HG03558 (cell line): Measurements from ENCODE around the gene RGPD8.
"Not testable (repeated sequence)": the region's sequence is repeated elsewhere in the genome, so short reads cannot be mapped to it uniquely, and the experiment has no call there.

ENCODE experiments used
- ATAC-seq: cut with Tn5 transposase; IDR thresholded peaks from one replicate; pipeline ENCODE4 v1.9.1; 2021; ENCODE audit warnings: moderate number of reproducible peaks; ENCODE audit not compliant: unreplicated experiment; ENCODE audit errors: extremely low read depth

RGPD8 gene

DNA sequence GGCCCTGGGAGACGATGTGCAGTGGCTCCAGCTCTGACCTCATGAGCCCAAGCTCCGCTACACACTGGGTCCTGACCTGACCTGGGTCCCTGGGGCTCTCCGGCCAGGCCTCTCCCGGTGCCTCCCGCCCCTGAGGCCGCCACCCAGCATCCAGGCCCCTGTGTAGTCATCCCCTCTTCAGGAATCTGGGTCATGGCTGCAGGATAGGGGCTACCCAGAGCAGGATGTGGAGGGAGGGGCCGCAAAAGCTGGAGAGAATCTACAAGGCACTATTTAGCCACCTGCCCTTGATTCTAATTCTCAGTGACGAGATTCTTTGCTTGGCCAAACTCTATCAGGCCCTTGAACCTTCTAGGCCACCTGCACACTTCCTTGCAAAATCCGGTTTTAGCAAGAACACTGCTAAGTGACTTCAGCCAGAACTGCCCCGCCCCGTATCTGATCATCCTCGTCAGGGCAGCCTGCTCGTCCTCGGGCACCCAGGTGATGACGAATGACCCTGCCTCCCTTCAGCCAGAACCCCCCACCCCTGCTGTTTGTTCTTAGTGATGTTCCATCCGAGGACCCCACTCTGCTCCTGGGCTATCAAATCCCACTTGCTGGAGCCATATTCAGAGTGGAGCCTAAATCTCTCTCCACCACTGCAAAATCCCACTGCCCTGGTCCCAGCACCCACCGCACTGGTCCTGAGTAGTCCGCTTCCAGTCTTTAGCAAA lies 2.4 kb upstream of the RGPD8 start:
- ATAC-seq = not testable (repeated sequence)

- ATAC-seq = not testable (repeated sequence)
These were observed 1.7 kb upstream of the RGPD8 start for GRCh38 chr2:112434890-112435715.

- no peak for ATAC-seq
These were observed 686 bp upstream of the RGPD8 start for GRCh38 chr2:112433932-112434730.

GRCh38 chr2:112432735-112433479 lies 538 bp downstream of the RGPD8 start:
- ATAC-seq = not testable (repeated sequence)

- ATAC-seq = not testable (repeated sequence)
These were observed 1.1 kb downstream of the RGPD8 start for GRCh38 chr2:112432390-112432734.

- not testable (repeated sequence) for ATAC-seq
These were observed 1.7 kb downstream of the RGPD8 start for GRCh38 chr2:112431587-112432295.

GRCh38 chr2:112424553-112424952 lies 8.9 kb downstream of the RGPD8 start:
- not testable (repeated sequence) for ATAC-seq

DNA sequence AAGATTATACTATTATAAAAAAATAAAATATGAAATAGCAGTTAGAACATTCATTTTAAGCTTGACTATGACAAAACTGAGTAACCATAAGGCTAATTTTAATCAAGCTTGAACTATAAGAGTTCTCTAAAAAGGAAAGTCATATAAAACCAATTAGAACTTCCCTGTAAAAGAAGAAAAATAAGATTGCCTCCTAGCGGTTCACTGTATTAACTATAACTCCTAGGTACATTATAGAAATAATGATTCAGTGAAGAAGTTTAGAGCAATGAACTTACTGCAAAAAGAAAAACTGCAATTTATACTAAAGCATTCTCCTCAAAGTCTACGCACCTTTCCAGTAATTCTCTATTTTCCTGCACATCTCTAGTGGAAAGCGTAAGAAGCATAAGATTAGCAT lies 16.6 kb downstream of the RGPD8 start:
- ATAC-seq = not testable (repeated sequence)

GRCh38 chr2:112360055-112360454 lies 73.4 kb downstream of the RGPD8 start:
- ATAC-seq = not testable (repeated sequence)

GRCh38 chr2:112354335-112354734 lies 79.1 kb downstream of the RGPD8 start:
- not testable (repeated sequence) for ATAC-seq

- not testable (repeated sequence) for ATAC-seq
These were observed 80.4 kb downstream of the RGPD8 start for GRCh38 chr2:112352809-112353603.

GRCh38 chr2:112352292-112352691 lies 81.2 kb downstream of the RGPD8 start:
- ATAC-seq = not testable (repeated sequence)

GRCh38 chr2:112345030-112346027 lies 88.1 kb downstream of the RGPD8 start:
- ATAC-seq = no peak

GRCh38 chr2:112343827-112344585 lies 89.4 kb downstream of the RGPD8 start:
- no peak for ATAC-seq

DNA sequence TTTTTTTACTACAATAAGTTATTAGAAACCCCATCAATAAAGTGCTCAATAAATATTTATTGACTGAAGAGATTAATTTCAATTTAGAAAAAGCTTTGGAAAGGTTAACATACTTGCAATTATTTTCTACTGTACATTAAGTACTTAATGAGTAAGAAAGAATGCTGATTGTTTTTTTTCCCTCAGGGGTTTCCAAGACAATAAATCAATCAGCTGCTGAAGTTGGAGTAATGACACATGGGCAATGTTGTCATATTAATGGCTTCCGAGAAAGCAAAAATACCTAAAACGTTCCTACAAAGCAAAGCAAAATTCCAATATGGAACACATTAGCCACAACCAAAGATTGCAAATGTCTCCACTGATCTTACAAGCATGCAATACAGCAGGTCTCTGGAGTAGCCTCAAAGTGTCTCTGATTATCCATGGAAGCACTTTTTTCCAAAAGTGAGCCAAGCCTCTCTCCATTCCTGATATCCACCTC lies 91.3 kb downstream of the RGPD8 start:
- no peak for ATAC-seq

DNA sequence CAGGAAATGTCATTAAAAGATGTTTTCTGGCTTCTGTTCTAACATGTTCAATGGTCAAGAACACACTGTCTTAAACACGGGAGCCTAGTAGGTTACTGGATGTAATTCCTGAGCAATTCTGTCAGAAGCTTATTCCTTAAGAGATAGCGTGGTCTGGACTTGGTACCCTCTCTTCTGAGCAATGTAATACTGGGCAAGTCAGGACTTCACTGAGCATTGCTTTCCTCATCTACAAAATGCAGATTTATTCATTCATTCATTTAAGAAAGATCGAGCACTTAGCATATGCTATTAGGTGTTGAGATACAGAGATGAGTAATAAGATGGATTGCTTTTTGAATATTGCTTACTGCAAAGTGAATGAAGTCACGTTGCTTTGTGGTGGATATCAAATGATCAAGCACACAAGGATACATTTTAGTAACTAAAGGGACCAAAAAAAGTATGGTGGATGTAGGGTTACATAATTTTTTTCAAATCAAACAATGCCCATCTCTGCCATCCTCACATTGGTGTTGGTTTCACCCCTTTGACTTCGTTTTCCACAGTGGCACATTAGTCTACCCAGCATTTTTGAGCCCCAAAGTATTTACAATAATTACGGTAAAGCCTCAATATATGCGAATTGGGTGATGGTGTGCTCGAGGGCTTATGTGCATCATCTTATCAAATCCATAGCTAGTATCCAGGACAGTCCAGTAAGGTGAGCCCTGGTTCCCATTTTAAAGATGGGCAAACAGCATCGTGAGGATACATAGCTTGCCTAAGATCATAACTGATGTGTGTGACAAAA lies 92.8 kb downstream of the RGPD8 start:
- no peak for ATAC-seq
